NCI-H146 treated with DMSO at 0.1 percent for 48 hours (cell line): ENCODE measurements around the gene NXN.
"Not testable (repeated sequence)": the region's sequence is repeated elsewhere in the genome, so short reads cannot be mapped to it uniquely, and the experiment has no call there.

ENCODE experiments used
- DNase-seq: peaks from one replicate; lab custom pipeline; 2025; ENCODE audit not compliant: unreplicated experiment; lab: John Stamatoyannopoulos, UW

NXN gene

DNA sequence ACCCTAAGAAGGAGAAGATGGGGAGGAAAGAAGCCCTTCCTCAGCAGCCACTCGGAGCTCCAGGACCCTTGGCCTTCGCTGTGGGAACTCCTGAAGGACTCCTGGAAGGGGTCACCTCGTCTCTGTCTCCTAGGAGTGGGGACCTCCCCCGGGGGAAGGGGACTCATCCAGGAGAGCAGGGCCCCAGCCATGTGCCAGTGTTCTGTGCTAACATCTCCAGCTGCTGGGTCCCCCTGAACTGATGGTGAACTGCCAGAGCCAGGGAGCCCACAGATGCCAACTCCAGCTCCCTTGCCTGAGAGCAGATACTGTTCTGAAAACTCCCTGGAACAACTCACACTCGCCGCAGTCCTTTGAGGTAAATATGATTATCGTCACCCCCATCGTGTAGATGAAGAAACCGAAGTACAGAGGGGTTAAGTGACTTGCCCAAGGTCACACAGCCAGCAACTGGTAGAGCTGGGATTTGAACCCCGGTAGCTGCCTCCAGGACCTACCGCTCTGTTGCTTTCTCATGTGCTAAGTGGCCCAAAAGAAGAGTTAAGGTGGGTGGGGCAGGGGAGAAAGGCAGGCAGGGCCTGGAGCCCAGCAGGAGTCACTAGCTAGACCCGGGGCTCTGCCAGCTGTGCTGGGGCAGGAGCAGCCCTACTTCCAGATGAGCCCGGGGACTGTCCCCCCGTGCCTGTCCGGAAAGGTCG, 27.9 kb upstream of the NXN start:
- DNase-seq: no peak

DNA sequence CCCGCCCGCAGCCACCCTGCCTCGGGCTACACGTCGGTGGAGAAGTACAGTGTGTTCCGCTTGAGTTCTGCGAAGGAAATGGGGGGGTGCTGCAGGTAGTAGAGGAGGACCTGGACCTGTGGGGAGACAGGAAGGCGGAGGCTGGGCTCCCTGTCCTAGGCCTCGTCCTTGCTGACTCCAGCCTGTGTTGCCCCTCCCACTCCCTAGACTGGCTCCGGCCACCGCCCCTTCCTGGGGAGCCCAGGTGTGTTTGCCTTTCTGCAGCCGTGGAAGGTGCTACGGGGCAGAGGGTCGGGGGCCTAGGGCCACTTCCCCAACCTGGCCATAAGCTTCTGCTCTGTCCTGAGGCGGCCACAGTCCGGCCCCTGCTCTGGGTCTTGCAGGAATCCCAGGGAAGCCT, 26.5 kb upstream of the NXN start:
- DNase-seq: no peak

DNA sequence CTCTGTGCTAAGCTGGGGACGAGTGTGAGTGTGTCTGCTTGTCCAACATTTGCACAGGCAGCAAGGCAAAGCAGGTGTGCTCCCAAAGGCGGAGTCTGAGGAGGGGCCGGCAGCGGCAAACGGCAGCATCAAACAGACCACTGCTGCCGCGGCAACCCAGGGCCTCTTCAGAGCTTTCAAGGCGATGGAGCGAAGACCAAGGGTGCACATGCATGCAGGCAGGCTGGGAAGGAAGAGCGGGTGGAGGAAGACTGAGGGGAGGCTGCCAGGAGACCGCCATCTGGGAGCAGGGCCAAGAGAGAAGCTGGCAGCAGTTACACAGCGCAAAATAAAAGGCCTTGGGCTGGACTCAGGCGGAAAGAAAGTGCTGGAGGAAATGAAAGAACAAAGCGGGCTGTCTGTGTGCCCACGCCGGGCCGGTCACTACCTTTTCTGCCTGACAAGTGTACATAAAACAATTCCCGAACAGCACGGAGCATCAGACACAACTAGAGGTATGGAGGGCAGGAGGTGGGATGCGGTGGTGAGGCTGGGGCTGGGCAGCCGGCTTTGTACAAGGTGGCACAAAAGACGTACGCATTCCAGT, 25.9 kb upstream of the NXN start:
- no peak for DNase-seq

DNA sequence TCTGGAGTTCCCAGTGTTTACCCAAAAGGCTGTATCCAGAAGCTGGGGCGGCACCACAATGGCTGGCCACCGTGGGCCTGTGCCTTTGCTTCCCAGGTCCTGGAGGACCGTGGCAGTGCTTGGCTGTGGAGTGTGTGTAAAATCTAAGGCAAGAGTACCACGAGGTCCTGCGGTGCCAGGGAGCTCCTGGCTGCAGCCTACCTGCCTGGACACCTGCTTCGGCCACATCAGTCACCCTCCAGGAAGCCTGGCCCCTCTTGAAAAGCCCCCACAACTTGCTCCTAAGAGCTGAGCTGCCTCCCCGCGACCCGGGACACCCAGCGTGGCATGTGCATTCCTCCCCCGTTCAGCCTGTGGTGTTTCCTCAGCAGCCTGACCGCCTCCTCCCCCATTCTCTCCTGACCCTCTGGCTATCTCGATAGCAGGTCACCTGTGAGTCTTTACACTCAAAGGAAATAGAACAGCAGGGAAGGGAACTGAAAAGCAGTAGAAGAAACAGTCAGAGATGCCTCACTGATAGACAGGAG, 25.3 kb upstream of the NXN start:
- DNase-seq: no peak

DNA sequence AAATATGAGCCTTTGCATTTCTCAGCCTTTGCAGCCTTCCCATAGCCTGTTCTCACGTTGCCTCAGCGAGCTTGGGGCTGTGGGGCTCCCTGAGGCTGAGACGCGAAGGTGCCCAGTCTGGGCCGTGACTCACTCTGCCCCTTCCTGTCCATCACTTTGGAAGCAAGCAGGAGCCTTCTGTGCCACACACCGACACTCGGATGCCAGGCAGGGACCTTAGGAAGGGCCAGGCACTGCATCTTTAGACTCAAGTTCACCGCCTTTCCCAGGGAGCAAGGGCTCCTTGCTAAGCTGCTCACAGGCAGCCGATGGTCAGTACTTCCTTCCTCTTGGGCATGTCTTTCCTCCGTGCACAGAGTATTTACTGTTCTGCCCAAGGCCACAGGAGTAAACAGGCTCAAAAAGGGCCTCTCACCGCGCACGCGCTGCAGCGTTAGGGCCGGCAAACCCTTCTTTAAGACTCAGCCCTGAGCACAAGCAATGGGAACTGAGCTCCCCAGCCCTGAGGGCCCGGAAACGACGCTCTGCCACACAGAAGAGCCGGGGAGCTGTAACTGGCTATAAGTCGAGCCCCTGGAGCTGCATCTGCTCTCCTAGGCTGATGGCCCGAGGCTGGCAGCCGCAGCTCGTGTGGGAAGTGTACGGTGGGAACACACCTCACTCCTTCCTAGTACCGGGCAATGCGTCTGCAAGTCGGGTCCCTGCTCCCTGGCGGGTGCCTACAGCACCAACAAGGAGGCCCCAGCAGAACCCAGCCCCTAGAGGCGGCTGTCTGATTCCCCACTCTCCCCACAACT, 24.6 kb upstream of the NXN start:
- no peak for DNase-seq

DNA sequence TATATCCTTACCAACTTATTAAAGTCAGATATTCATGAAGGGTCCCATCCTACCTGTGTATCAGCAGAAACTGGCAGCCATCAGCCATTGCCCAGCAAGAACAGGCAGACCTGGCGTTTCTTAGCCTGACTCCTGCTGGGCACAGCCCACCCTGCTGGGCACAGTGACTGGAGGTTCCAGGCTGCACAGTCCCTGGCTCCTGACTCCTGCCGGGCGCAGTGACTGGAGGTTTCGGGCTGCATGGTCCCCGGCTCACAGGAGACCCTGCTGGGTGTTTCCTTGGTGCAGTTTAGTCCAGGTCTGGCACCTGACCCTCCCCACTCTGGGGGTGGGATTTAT, 24.0 kb upstream of the NXN start:
- no peak for DNase-seq

DNA sequence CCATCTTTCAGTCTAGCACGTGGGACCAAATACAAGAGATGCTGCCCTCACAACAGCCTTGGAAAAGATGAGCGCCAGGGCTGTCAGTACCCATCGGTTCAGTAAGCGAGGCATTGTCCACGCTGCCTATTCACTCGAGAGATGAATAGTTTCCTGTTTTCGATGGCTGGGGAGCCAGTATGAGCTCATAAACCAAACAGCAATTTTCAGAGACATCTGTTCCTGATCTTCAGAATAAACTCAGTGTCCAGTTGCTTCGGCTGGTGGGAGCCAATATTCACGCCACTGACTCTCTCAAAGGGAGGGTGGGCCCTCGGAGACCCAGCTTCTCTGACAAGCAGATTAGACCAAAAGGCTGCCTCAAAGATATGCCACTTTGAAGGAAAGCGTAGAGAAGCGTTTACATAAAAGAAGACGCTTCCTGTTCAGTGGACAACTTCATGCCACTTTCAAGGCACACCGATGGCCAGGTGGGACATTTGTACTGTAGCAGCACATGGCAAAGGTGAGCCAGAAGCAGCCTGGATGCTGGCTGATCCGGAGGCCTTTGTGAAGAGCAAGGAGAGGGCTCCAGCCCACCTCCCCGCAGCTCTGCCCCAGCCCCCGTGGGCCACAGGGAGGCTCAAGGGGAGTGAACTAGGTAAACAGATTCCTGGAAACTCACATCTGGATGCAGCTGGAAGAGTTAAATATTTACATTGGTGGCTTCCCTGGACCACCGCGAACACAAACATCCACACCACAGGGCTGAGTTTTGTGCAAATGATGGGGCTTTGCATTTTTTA, 23.4 kb upstream of the NXN start:
- DNase-seq: no peak

DNA sequence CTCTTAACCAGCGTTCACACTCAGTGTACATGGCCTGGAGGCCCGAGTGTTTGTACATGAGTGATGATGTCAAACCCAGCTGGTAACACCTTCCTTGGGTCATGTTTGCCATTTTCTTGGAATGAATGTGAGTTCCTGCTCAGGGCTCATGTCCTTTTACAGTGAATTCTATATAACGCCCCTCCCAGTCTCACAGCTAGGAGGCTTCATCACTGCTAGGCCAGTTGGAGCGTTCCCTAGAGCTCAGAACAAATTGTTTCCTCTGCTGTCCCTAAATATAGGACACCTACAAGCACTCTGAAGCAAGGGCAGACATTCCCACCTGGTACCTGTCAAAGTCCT, 22.8 kb upstream of the NXN start:
- DNase-seq: no peak

DNA sequence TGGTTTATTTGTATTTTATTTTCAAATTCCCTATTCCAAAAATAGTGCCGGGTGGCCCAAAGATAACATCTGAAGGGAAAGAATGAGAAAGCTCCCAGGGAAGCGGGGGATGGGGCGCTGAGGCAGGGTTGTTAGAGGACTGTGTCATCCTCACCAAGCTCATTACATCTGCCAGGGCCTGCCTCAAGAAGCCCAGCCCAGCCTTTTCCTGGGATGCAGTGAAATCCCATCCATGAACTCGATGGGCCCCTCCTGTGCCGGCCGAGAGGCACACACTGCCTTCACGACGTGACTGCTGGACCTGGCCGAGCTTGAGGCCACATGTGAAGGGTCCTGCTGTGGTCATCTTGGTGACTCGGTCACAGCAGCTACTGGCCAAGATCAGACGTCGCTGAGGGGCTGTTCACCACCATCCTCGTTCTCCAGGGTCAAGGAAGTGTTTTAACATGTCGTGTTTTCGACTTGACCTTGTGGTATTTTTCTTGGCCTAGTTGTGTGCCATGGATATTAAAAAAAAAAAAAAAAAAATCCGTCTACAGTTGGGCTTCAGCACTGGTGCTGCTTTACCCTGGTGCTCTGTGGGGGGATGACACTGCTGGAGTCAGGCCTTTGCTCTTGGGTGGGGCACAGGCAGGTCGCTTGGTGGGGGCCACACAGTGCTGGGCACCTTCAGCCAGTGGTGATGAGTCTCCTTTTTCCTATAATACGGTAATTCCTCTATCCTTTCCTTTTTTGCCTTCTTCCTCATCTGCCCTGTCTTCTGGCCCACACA, 22.2 kb upstream of the NXN start:
- no peak for DNase-seq

DNA sequence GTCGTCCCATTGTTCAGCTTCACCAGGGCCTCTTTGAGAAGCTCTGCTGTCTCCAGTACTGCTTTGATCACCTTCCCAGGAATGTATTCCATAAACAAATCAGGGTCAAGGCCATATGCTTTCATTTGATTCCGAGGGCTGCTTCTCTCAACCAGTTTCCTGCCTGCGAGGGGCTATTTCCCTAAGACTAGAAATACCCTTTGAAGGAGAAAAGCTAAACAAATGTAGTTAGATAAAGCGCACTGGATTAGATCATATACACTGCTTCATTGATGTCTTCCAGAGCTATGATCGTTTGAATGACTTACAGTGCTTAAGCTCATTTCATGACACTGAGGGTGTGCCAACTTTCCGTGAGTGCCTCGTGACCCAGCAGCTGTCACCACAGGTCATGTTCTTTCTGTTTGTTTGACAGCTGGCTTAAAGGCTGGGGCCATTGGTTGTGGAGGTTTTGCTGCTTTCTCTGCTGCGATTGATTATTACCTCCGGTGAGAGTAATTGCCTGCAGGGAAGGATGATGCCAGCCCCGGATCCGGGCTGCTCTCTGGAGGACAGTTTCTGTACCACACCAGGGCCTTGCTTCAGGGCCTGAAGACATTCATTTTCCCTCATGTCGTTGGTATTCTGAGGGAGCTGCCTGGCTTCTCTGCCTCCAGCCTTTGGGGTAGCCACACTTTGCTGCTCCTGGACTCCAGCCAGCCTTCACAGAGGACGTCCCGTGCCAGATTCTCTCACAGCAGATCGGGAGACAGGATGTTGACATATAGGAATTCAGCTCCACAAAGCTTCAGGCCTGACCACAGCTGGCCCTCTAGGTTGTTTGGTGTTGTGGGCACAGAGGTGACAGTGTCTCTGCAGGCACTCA, 21.3 kb upstream of the NXN start:
- DNase-seq: no peak

DNA sequence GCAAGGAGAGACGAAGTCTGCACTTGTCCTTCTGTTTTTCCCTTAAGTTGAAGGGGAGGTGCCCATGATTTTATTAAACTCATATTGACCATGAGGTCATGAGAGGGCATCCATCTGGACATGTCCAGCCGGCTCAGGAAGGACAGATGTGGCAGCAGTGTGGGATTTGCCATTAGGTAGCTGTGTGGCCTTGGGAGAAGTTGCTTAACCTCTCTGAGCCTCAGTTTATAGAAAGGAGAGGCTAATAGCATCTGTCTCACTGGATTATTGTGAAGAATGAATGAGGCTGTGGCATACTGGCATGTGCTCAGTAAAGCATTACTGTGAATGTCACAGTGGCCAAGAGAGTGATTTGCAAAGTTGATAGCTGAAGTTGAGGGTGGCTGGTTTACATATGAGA, 18.5 kb upstream of the NXN start:
- no peak for DNase-seq

DNA sequence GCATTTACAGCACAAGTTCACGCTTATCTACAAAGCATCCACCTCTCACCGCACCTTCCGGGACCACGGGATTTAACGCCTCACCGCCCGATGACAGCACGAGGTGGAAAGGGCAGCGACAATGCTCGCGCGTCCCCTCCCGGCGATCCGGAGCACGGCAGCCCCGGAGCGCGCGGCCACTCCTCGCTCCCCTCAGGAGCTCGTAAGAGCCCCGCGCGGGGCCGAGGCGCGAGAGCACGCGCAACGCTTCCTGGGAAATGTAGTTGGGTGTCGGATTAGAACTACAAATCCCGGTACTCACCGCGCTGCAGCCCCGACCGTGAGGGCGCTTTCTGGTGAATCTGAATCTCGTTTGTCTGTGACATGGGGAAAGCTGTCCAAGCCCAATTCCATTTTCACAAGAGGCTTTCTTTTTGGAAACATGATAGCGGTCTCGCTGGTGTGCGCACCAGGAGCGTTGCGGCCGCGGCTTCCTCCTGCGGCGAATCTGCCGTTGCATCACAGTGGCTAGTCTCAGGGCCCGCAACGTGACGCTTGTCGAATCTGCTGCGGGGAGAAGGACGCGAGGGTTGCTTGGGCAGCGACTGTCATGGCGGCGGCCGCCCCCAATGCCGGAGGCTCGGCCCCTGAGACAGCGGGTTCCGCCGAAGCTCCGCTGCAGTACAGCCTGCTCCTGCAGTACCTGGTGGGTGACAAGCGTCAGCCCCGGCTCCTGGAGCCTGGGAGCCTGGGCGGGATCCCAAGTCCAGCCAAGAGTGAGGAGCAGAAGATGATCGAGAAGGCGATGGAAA, 17.2 kb upstream of the NXN start, which contains the start of gene TIMM22:
TIMM22 (plus strand) TSS at position 576 of the 791 bp plus-strand sequence; CDS start at position 590, 14 bp downstream.
- DNase-seq: peak; percentile 90

DNA sequence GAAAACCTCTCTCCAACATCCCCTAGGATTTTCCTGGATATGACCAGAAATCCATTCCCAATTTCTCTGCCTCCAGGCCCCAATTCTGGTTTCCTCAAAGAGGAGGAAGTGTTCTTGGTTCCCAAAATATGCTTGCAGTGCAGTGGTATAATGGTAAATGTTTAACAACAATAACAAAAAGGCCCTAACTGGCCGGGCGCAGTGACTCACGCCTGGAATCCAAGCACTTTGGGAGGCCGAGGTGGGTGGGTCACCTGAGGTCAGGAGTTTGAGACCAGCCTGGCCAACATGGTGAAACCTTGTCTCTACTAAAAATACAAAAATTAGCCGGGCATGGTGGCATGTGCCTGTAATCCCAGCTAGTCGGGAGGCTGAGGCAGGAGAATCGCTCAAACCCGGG, 15.7 kb upstream of the NXN start:
- DNase-seq: not testable (repeated sequence)

DNA sequence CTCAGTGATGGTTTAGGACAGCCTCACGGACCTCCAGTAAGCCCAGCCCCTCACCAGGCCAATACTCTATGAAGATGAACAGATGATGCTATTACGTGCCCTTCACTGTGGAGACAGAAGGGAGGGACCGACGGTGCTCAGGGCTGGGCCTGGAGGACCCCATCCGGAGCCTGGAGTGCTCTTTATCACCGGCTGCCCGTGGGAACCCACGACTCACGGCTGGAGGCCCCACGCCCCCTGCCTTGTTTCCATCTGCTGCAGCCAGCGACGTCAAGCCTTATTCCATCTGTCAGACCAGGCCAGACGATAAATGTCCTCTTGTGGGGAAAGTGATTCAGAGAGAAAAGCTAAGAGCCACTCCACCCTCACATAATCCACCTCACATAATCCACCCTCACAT, 13.4 kb upstream of the NXN start:
- DNase-seq: no peak

DNA sequence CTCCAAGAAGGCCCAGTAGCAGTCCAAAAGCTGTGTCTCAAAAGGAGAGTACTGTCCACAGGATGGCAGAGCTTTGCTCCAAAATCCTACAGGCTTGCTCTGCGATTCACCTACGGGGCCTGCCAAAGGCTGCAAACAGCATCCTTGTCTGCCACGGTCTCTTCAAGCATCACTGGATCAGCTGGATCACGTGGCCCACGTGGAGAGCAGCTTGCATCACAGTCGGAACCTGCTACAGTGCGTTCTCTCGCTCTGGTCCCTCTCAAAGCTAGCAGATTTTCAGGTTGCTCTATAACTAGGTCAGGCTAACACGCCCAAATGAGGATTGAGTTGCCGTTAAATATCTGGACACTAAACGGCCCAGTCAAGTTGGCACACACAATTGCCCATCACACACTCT, 9.0 kb upstream of the NXN start:
- no peak for DNase-seq

DNA sequence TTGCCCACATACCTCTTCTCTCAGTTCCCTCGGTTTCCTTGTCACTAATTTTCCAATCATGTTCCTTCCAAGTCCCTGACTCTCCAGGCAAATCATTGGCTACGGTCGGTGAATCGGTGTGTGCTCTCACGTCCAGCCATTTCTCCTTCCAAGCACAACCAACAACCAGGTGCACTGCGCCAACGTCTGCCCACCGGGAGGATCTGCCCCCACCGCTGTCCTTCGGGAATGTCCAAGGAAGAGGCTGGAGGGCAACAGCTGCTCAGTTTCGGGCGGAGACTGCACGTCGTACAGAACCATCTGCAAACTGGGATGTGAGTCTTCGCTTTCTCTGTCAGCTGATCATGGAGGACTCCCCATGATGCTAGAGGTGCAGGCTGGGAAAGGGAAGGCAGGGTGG, 8.4 kb upstream of the NXN start:
- no peak for DNase-seq

DNA sequence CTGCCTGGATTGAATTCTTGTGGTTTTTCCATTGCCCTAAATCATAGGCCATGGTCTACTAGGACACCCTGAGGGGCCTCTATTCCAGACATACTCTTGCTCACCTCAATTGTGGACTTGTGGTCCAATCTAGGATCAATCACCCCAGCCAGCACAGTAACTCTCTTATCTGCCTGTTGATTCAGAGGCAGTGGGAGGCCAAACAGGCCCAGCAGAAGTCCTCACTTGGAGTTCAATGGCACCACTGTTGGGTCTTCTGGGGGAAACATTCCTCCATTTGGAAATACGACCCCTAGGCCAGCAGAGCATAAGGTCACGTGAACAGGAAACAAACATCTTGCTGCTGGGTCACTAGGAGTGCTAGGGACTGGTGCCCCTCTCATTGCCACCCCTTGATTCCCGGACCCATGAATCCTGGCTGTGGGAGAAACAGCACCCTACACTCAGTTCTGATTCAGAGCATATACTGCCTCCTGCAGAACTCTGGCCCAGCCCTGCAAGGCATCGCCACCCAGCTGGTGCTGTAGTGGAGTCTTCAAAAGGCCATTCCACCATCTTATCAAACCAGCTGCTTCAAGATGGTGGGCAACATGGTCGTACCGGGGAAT, 6.8 kb upstream of the NXN start:
- no peak for DNase-seq

DNA sequence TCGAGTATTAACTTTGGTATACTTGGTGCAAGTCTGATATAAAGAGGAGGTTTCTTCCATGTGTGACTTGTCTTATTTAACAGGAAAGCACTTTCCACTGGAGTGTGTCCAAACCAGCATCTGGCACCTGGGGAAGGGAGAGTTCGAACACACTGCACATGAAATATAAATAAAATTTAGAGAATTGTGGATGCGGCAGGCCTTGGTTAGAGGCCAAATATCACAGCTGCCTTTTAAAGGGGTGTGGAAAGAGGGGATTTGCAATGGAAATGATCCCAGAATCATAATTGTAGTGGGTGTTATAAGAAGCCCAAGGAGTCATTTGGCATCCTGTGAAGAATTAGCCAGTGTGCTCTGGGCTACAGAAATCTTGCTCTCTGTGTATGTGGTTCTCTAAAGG, 4.3 kb upstream of the NXN start:
- DNase-seq: no peak

DNA sequence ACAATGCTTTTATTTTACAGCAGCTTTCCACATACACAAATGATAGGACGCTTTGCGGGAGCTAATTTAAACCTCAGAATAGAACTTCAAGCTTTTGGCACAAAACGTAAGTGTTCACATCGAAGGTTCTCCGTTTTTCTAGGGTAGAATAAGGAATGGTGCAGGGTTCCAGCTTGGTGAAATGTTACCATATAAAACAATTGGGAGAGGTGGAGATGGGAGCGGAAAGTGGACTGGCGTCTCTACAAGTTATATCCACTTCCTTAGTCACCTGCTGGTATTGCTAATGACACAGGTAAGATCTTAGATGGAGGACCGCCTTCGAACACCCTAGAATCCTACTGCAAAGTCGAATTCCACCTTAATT, 1.7 kb upstream of the NXN start:
- no peak for DNase-seq
